Neural crest cell (in vitro differentiated cells): ENCODE data around the gene ARVCF. TPM values are rescaled to one million over a fixed set of nuclear protein-coding genes. Genes with fewer than 3 reads are reported as not detected.
"Not testable (repeated sequence)": the region's sequence is repeated elsewhere in the genome, so short reads cannot be mapped to it uniquely, and the experiment has no call there.

Experiments
- DNase-seq: peaks from one replicate; pipeline ENCODE4 v3.0.0; 2021; ENCODE audit warnings: low read depth, mixed read lengths, low spot score
- H3K27ac Mint-ChIP-seq: one replicate; pipeline ENCODE4 v1.8.0; 2021; ENCODE audit warnings: mild to moderate bottlenecking, mixed read lengths; ENCODE audit not compliant: unreplicated experiment
- H3K27me3 Mint-ChIP-seq: 2 replicates; pipeline ENCODE4 v1.8.0; 2021; ENCODE audit warnings: low read depth, mild to moderate bottlenecking, mixed read lengths
- H3K36me3 Mint-ChIP-seq: 2 replicates; pipeline ENCODE4 v1.8.0; 2021; ENCODE audit warnings: low read depth, mild to moderate bottlenecking, mixed read lengths
- H3K4me1 Mint-ChIP-seq: 2 replicates; pipeline ENCODE4 v1.8.0; 2021; ENCODE audit warnings: mixed read lengths
- H3K4me3 Mint-ChIP-seq: one replicate; pipeline ENCODE4 v1.8.0; 2021; ENCODE audit warnings: mild to moderate bottlenecking, mixed read lengths
- H3K9me3 Mint-ChIP-seq: 2 replicates; pipeline ENCODE4 v1.8.0; 2021; ENCODE audit warnings: mixed read lengths
- CTCF ChIP-seq: fragments of 200-600 bp; sonication (generic); conservative IDR thresholded peaks from 2 replicates; pipeline ENCODE4 v1.5.0; 2021; ENCODE audit warnings: antibody characterized with exemption, mild to moderate bottlenecking
- total RNA-seq: library from RNA; stranded (reverse); gene quantifications from 2 replicates; pipeline ENCODE4 v1.2.1, GENCODE V29; 2021

ARVCF gene
- total RNA-seq, 1 donor from 2014 or later, result 105 TPM

- H3K9me3 Mint-ChIP-seq, result peaks cover 5% of the 10 kb centered on the region
- no peak overlapping the region for H3K4me3 Mint-ChIP-seq
- H3K36me3 Mint-ChIP-seq, result peaks cover 7% of the 10 kb centered on the region
- H3K27ac Mint-ChIP-seq, result no peak overlapping the region
- no peaks in the 10 kb centered on the region for H3K27me3 Mint-ChIP-seq
- H3K4me1 Mint-ChIP-seq, result no peaks in the 10 kb centered on the region
- no peak for TF ChIP-seq CTCF
- no peak for DNase-seq
Measured at GRCh38 chr22:19930551-19931486, 85.8 kb downstream of the ARVCF start.

DNA sequence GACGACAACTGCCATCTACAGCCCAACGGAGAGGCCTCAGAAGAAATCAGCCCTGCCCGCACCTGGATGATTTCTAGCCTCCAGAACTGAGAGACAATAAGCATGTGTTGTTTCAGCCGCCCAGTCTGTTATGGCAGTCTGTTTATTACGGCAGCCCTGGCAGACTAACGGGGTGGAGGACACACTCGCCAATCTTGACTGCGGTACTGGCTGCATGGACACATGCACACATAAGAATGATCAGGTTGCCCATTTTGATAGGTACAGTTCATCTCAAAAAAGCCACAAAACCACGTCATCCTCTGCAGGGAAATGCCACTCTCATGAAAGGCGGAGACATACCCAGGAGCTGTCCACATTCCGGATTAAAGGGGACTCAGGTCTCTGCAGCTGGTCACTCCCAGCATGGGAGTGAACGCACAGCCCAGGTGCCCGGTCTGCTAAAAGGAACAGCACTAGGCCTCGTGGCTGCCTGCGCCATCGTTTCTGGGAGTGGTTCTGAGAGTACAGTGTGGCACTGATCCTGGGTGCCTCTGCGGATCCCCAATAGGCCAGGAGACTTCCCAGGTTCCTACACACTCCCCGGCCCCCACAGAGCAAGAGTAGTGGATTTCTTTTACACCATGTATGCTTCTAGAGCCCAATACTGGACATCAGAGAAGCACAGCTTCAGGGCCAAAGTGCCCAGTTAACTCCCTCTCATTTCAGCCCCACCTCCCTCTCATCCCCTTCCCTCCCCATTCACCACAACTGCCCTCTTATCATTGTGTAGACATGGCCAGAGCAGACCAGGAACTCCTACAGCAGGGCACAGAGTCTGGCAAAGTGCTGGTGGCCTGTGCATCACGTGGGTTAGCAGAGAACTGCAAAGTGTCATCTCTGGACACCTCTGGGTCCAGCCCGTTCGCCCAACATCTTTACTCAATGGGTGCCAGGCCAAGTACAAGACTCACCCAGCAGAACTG lies 86.8 kb downstream of the ARVCF start:
- Mint-ChIP-seq H3K4me1 (no peaks in the 10 kb centered on the region), H3K27me3 (no peaks in the 10 kb centered on the region), H3K36me3 (no peaks in the 10 kb centered on the region), H3K27ac (no peak overlapping the region), H3K9me3 (no peaks in the 10 kb centered on the region), H3K4me3 (no peak overlapping the region)
- TF ChIP-seq CTCF, result no peak
- no peak for DNase-seq

DNA sequence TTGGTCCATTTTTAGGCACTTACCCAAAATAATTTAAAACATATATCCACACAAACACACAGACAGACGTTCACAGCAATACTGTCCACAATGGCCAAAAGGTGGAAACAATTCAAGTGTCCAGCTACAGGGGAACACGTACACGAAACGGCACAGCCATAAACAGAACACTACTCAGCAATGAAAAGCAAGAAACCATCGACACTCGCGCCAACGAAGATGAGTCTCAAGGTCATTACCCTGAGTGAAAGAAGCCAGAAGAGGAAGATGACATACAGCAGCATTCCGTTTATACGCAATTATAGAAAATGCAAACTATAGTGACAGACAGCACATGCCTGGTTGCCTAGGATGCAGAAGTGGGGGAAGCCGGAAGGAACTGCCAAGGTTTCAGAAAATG lies 88.4 kb downstream of the ARVCF start:
- Mint-ChIP-seq H3K27ac (no peak overlapping the region), H3K9me3 (no peaks in the 10 kb centered on the region), H3K4me1 (no peaks in the 10 kb centered on the region), H3K4me3 (no peak overlapping the region), H3K27me3 (no peaks in the 10 kb centered on the region), H3K36me3 (no peaks in the 10 kb centered on the region)
- TF ChIP-seq CTCF, result no peak
- no peak for DNase-seq

GRCh38 chr22:19927696-19928095 lies 88.9 kb downstream of the ARVCF start:
- Mint-ChIP-seq H3K9me3 (no peaks in the 10 kb centered on the region), H3K27ac (no peak overlapping the region), H3K27me3 (no peaks in the 10 kb centered on the region), H3K36me3 (no peaks in the 10 kb centered on the region), H3K4me1 (no peaks in the 10 kb centered on the region), H3K4me3 (no peak overlapping the region)
- no peak for TF ChIP-seq CTCF
- DNase-seq, result no peak

- H3K27me3 Mint-ChIP-seq, H3K4me3 Mint-ChIP-seq, DNase-seq, H3K9me3 Mint-ChIP-seq, H3K4me1 Mint-ChIP-seq, H3K27ac Mint-ChIP-seq, H3K36me3 Mint-ChIP-seq: not testable (repeated sequence)
Measured at GRCh38 chr22:19926028-19926427, 90.6 kb downstream of the ARVCF start.
